Ovary (tissue), 3 donors: ENCODE results near the gene ITPR2.

ENCODE experiments used
- CTCF ChIP-seq, 3 donors: fragments of 450-650 bp in 2 of 3; fragments of 200-600 bp in 1 of 3; IDR thresholded peaks; one replicate each; pipeline versions ENCODE4 v1.5.1 to v1.8.0; 2016 to 2022; ENCODE audit warnings: antibody characterized with exemption in 3 of 3, mild to moderate bottlenecking in 1 of 3
- POLR2A ChIP-seq: fragments of 450-650 bp; IDR thresholded peaks from one replicate; pipeline ENCODE4 v1.6.1; 2017; ENCODE audit warnings: antibody characterized with exemption, mild to moderate bottlenecking, moderate library complexity
- donor health status: DM: no; HTN: no; CAD: no.

GRCh38 chr12:26782372-26783130 is 50.4 kb downstream of the ITPR2 start:
- TF ChIP-seq POLR2A (no peak), CTCF (IDR thresholded peaks at IDR 0.05) (no peak)
